ENCODE measurements around the gene ZFHX3.

DNA sequence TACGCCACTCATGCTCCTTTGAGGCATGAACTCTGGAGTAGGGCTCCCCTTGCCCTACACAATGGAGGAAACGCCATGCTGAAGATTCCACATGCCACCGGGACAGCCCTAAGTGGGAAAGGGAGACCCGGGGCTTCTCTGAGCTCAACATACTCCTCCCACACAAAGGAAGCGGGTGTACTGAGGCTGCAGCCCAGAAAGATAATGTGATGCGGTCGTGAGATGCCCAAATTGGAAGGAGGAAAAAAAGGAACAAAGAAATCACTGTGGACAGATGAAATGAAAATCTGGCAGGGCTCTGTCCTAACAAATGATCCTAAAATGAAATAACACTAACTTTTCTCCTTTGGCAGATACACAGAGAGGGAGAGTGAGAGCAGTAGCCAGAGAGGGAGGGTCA, 182.1 kb downstream of the ZFHX3 start:
- TF ChIP-seq, protein P1, sequence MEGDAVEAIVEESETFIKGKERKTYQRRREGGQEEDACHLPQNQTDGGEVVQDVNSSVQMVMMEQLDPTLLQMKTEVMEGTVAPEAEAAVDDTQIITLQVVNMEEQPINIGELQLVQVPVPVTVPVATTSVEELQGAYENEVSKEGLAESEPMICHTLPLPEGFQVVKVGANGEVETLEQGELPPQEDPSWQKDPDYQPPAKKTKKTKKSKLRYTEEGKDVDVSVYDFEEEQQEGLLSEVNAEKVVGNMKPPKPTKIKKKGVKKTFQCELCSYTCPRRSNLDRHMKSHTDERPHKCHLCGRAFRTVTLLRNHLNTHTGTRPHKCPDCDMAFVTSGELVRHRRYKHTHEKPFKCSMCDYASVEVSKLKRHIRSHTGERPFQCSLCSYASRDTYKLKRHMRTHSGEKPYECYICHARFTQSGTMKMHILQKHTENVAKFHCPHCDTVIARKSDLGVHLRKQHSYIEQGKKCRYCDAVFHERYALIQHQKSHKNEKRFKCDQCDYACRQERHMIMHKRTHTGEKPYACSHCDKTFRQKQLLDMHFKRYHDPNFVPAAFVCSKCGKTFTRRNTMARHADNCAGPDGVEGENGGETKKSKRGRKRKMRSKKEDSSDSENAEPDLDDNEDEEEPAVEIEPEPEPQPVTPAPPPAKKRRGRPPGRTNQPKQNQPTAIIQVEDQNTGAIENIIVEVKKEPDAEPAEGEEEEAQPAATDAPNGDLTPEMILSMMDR (IDR thresholded peaks at IDR 0.05 in 8 of 11, conservative IDR thresholded peaks at IDR 0.05 in 3 of 11) = no peak
- no peak for TF ChIP-seq POLR2A (IDR thresholded peaks at IDR 0.05)
